ENCODE data around the gene MDM2.

The MDM2 gene

GRCh38 chr12:68807576-68808387 is at the start of gene MDM2:
TSS of gene MDM2 (plus strand) at chr12:68808177. CDS start at chr12:68808478, 301 bp downstream.
- DNase-seq (ENCODE audit: low spot score): peak; percentile 87

- DNase-seq (ENCODE audit: low spot score): no peak
Observed at GRCh38 chr12:68759852-68760251, 48.1 kb upstream of the MDM2 start.

- DNase-seq (ENCODE audit: low spot score): no peak
Observed at GRCh38 chr12:68760806-68761441, 47.1 kb upstream of the MDM2 start.

- DNase-seq (ENCODE audit: low spot score): no peak
Observed at GRCh38 chr12:68761442-68761812, 46.5 kb upstream of the MDM2 start.

DNA sequence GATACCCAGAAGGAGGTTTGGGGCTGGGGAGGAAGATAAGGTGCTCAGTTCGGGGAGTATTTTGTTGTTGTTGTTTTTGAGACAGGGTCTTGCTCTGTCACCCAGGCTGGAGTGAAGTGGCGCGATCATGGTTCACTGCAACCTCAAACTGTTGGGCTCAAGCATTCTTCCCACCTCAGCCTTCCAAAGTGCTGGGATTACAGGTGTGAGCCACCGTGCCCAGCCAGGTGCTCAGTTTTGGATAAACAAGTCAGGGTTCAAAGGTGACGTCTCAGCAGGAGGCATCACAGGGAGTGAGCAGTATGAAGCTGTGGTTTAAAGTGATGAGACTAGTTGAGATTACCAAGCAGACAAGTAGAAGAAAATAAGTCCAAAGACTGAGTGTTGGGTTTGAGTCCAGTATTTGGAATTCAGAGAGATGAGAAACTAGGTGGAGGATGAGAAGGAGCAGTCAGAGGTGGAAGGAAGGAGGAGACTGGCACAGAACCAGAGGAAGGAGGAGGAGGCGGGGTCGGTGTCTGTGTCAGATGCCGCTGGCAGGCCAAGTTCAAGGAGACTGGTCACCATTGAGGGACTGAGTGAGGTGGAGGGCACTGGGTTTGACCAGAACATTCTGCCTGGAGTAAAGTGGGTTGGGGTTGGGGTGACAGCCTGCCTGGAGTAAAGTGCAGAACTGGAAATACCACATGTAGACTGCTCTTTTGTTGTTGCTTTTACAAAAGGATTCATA is 45.9 kb upstream of the MDM2 start:
- no peak for DNase-seq (ENCODE audit: low spot score)

DNA sequence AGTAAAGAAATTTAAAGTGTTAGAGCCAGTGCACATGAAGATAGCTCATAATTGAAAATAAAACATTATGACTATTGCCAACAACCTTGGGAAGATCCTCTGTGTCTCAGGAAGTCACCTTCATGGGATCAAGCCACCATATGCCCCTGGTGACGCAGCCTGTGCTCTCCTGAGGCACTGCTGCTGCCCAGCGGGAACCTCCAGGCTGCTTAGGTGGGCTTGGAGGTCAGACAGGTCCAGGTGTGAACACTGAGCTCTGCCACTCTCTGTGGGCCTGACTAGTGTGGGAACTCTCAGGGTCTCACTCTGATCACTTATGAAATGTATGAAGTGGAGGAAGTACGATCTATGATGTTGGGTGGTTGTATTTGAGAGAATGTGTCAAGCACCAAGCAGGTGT is 45.3 kb upstream of the MDM2 start:
- DNase-seq (ENCODE audit: low spot score): no peak

DNA sequence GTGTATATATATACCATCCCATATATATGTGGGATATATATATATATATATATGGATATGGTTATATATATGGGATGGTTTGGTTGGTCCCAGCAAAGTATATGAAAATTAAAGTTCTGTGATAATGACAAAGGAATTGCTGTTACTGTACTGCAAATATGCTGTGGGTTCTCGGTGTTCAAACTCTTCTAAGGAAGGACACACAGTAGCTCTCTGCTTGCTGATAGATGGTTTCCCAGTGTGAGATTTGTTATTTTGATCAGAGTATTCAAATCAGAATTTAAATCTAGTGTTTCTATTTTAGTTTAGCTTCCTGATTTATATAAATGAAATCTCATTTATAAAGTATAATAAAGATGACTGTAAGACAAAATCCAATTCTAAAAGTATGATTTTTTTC is 42.3 kb upstream of the MDM2 start:
- DNase-seq (ENCODE audit: low spot score): no peak

GRCh38 chr12:68766646-68767045 is 41.3 kb upstream of the MDM2 start:
- no peak for DNase-seq (ENCODE audit: low spot score)

DNA sequence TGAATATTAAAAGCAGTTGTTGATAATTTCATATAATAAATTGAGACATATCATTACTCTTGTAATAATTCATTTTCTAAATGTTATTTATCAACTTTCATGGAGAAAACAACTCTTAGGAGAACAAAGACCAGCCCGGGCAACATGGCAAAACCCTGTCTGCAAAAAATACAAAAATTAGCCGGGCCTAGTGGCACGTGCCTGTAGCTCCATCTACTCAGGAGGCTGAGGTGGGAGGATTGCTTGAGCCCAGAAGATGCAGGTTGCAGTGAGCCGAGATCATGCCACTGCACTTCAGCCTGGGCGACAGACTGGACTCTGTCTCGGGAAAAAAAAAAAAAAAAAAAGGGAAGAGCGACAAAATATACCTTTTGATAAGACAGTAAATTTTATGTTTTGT is 40.8 kb upstream of the MDM2 start:
- DNase-seq (ENCODE audit: low spot score): no peak

DNA sequence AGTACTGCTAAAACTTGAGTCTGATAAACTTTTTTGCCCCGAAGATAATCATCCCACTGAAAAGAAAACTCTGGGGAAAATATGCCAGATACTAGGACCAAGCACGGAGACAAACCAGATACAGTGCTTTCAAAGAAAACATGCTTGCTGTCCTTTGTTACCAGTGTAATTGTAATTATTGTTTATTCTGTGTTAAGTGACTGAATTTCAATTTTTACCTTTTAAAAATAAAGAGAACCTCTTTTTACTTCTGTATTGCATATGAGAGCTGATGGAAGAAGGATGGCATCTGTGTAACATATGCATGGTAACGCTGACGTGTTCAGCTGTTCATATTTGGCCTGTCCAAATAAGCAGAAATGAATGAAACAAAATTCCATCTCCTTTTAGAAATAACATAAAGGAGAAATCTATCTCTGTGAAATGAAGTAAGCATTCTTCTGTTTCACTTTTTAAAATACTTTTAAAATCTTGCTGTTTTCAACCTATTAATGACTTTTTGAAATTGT is 39.5 kb upstream of the MDM2 start:
- no peak for DNase-seq (ENCODE audit: low spot score)

DNA sequence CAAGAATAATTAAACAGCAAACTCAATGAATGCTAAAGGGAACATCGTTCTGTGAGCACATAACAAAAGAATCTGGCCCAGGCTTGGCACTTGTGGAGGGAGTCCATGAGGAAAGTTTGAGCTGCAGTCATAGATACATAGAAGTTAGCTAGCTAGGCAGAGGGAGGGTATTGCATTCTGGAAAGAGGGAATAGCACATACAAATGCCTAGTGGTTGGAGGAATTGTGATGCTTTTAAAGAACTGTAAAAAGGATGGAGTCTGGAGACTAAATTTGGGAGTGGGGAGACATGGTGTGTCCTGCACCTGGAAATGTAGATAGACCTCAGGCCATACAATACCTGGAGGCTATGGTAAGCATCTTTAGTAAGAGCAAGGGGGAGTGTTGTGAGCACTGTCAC is 38.0 kb upstream of the MDM2 start:
- no peak for DNase-seq (ENCODE audit: low spot score)

DNA sequence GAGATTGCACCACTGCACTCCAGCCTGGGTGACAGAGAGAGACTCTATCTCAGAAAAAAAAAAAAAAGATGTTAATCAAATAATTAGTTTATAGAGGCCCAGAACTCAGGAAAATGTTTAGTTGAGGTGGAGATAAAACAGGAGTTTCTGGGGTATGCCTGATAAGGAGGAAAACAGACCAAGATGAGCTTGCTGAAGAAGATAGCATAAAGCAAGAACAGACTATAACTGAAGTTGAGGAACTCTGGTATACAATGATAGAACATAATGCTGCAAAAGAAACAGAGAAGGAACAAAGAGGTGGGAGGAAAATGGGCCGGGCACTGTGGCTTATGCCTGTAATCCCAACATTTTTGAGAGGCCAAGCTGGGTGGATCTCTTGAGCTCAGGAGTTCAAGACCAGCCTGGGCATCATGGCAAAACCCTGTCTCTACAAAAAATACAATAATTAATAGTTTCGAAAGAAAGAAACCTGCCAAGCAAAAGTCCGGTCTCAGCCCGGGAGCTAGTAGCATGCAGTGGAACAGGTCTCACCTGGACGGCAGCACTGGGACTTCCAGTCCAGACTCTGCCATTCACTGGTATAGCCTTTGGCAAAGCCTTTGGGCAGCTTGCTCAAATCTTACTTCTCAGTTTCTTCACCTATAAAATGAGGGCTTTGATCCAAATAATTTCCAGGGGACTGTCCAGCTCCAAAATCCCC is 36.6 kb upstream of the MDM2 start:
- DNase-seq (ENCODE audit: low spot score): no peak

GRCh38 chr12:68772714-68773113 is 35.3 kb upstream of the MDM2 start:
- no peak for DNase-seq (ENCODE audit: low spot score)

- no peak for DNase-seq (ENCODE audit: low spot score)
Observed at GRCh38 chr12:68773582-68773981, 34.4 kb upstream of the MDM2 start.

- DNase-seq (ENCODE audit: low spot score): no peak
Observed at GRCh38 chr12:68775121-68775630, 32.8 kb upstream of the MDM2 start.

GRCh38 chr12:68776976-68777610 is 30.9 kb upstream of the MDM2 start:
- DNase-seq (ENCODE audit: low spot score): no peak

DNA sequence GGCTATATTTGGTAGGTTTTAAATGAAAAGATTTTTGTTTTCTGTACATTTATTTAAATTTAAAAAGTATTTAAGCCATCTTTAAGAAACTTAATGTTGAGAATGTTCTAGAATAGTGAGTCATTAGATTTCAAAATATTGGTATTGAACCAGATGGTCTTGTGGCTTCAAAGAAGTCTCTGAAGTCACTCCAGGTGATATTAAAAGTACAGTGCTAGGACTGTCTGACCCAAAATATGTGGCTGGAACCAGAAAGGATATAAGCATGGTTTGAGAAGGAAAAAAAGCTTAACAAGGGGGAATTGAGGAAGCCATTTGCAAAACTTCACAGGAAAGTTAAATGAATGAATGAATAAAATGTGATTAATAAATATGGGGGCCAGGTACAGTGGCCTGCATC is 28.7 kb upstream of the MDM2 start:
- DNase-seq (ENCODE audit: low spot score): no peak

DNA sequence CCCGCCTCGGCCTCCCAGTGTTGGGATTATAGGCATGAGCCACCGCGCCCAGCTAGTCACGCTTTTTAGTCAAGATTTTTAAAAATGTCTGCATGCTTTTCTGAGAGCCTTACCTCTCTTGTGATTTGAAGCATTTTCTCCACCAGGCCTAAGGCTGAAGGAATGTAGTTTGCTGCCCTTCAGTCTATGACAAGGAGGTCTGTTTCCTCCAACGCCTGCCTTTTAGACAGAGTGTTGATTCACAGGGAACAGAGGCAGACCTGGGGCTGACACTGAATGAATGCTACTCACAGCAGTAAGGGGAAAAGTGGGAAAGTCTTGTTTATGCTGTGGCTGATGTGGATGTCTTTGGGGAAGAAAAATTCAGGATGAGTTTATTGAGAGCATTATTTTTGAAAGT is 27.2 kb upstream of the MDM2 start:
- no peak for DNase-seq (ENCODE audit: low spot score)

- no peak for DNase-seq (ENCODE audit: low spot score)
Observed at GRCh38 chr12:68781728-68782127, 26.2 kb upstream of the MDM2 start.

DNA sequence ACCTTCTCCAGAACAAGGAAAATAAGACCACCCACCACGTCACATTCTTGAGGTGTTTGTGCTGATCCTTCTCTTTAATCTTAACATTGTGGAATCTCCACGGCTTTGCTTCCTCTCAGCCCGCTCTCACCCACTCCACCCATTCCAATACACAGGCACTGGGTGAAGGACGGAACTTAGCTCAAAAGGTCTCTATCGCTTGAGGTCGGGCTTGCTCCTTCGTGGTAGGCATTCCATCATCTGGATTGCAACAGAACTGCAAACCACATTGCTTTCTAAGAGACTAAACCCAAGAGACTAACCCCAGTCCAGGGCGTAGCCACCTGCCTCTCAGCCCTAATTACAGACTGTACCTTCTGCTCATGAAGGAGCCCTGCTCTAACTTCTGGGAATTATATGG is 24.0 kb upstream of the MDM2 start:
- DNase-seq (ENCODE audit: low spot score): no peak

DNA sequence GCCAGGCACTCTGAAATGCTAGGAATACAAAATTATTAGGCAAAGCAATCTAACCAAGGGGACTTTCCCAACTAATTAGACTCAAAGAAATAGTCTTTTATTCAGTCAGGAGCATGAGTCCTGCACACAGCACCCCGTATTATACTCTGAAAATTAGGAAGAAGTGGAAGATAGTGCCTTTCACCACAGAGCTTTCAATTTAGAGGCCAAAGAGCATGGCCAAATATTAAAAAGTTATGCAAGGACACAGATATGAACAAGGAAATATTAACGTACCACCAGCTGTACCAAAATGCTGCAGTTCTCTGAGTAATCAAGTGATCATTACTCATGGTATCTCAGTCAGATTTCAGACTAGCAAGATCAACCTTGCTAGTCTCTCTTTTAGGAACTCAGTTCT is 22.6 kb upstream of the MDM2 start:
- no peak for DNase-seq (ENCODE audit: low spot score)

GRCh38 chr12:68785823-68786222 is 22.2 kb upstream of the MDM2 start:
- DNase-seq (ENCODE audit: low spot score): no peak
